ENCODE data around the gene SIRT2. TPM values are rescaled to one million over a fixed set of nuclear protein-coding genes. Genes with fewer than 3 reads are reported as not detected.
"Not testable (repeated sequence)": the region's sequence is repeated elsewhere in the genome, so short reads cannot be mapped to it uniquely, and the experiment has no call there.

SIRT2 gene
- total RNA-seq, 2 experiments from 2014 or later, result 45.2 to 47.1 TPM

- H3K27ac Mint-ChIP-seq, result peak overlapping the region; percentile 75
- no peaks in the 10 kb centered on the region for H3K9me3 Mint-ChIP-seq
- H3K4me1 Mint-ChIP-seq, result peaks cover 35% of the 10 kb centered on the region
- peaks cover 15% of the 10 kb centered on the region for H3K36me3 Mint-ChIP-seq (ENCODE audit: low read depth)
- H3K4me3 Mint-ChIP-seq, result no peak overlapping the region
- H3K27me3 Mint-ChIP-seq, result no peaks in the 10 kb centered on the region
- POLR2A ChIA-PET, result no interaction called here
- CTCF ChIA-PET, result interaction anchor here (0.6 to 6.0 kb wide), 4 partner anchors 11 to 386 kb away, joined by 3 to 28 read pairs (median 3); no protein-coding TSS in a partner anchor
- DNase-seq, result no peak
These were observed 18.4 kb downstream of the SIRT2 start for GRCh38 chr19:38880882-38881609.

GRCh38 chr19:38880076-38880881 is 19.1 kb downstream of the SIRT2 start:
- peak overlapping the region; percentile 85 for H3K27ac Mint-ChIP-seq
- peak overlapping the region; percentile 32 for H3K4me3 Mint-ChIP-seq
- no peak for DNase-seq
- ChIA-PET POLR2A (no interaction called here), CTCF (interaction anchor here (0.6 to 6.0 kb wide), 6 partner anchors 7 to 478 kb away, joined by 3 to 30 read pairs (median 5); partner anchors contain the start of gene FAM98C)
- H3K36me3 Mint-ChIP-seq (ENCODE audit: low read depth), result peaks cover 16% of the 10 kb centered on the region
- no peaks in the 10 kb centered on the region for H3K9me3 Mint-ChIP-seq
- peaks cover 38% of the 10 kb centered on the region for H3K4me1 Mint-ChIP-seq
- H3K27me3 Mint-ChIP-seq, result no peaks in the 10 kb centered on the region

- CTCF ChIA-PET, result interaction anchor here (0.5 to 6.0 kb wide), 9 partner anchors 8 to 477 kb away, joined by 3 to 30 read pairs (median 5); partner anchors contain the start of genes FAM98C, MRPS12 and SARS2
- Mint-ChIP-seq H3K36me3 (ENCODE audit: low read depth) (peaks cover 16% of the 10 kb centered on the region), H3K9me3 (no peaks in the 10 kb centered on the region), H3K4me1 (peaks cover 38% of the 10 kb centered on the region), H3K4me3 (peak overlapping the region; percentile 94), H3K27me3 (no peaks in the 10 kb centered on the region), H3K27ac (peak overlapping the region; percentile 98)
- POLR2A ChIA-PET, result no interaction called here
- no peak for DNase-seq
These were observed 20.0 kb downstream of the SIRT2 start for GRCh38 chr19:38879400-38879751.

GRCh38 chr19:38878575-38879399 is 20.6 kb downstream of the SIRT2 start:
- POLR2A ChIA-PET, result no interaction called here
- Mint-ChIP-seq H3K27ac (peak overlapping the region; percentile 98), H3K9me3 (no peaks in the 10 kb centered on the region), H3K4me1 (peaks cover 38% of the 10 kb centered on the region), H3K27me3 (no peaks in the 10 kb centered on the region), H3K36me3 (ENCODE audit: low read depth) (peaks cover 16% of the 10 kb centered on the region), H3K4me3 (peak overlapping the region; percentile 94)
- DNase-seq, result no peak
- CTCF ChIA-PET, result interaction anchor here (0.5 to 6.0 kb wide), 12 partner anchors 8 to 476 kb away, joined by 3 to 30 read pairs (median 5); partner anchors contain the start of genes FAM98C, MRPS12 and SARS2

GRCh38 chr19:38877781-38878574 is 21.4 kb downstream of the SIRT2 start, which contains the start of gene RINL:
Gene RINL, minus strand, starts transcription at chr19:38878275. Its CDS starts 1,533 bp downstream, at chr19:38876742.
- H3K9me3 Mint-ChIP-seq, result no peaks in the 10 kb centered on the region
- peaks cover 20% of the 10 kb centered on the region for H3K36me3 Mint-ChIP-seq (ENCODE audit: low read depth)
- peak within 1 kb of the TSS; percentile 94 for H3K4me3 Mint-ChIP-seq
- H3K4me1 Mint-ChIP-seq, result peaks cover 41% of the 10 kb centered on the region
- DNase-seq, result peak; percentile 80
- ChIA-PET POLR2A (no interaction called here), CTCF (interaction anchor here (0.5 to 6.0 kb wide), 8 partner anchors 8 to 516 kb away, joined by 3 to 30 read pairs (median 4); partner anchors contain the start of genes MRPS12 and SARS2)
- H3K27me3 Mint-ChIP-seq, result no peaks in the 10 kb centered on the region
- peak within 1 kb of the TSS; percentile 98 for H3K27ac Mint-ChIP-seq

GRCh38 chr19:38875656-38876395 is 23.6 kb downstream of the SIRT2 start:
- Mint-ChIP-seq H3K4me3 (no peak overlapping the region), H3K27ac (peak overlapping the region; percentile 98), H3K4me1 (peaks cover 49% of the 10 kb centered on the region), H3K36me3 (ENCODE audit: low read depth) (peaks cover 17% of the 10 kb centered on the region), H3K9me3 (no peaks in the 10 kb centered on the region), H3K27me3 (no peaks in the 10 kb centered on the region)
- CTCF ChIA-PET, result interaction anchor here (0.5 to 4.5 kb wide), 4 partner anchors 10 to 222 kb away, joined by 3 to 30 read pairs (median 4); no protein-coding TSS in a partner anchor
- POLR2A ChIA-PET, result interaction anchor here (0.7 kb wide), 1 partner anchor 14 kb away, joined by 3 read pairs; no protein-coding TSS in a partner anchor
- no peak for DNase-seq

- not testable (repeated sequence) for H3K9me3 Mint-ChIP-seq, H3K27me3 Mint-ChIP-seq, H3K4me3 Mint-ChIP-seq, DNase-seq
- ChIA-PET CTCF (interaction anchor here (2.4 kb wide), 1 partner anchor 13 kb away, joined by 10 read pairs; no protein-coding TSS in a partner anchor), POLR2A (interaction anchor here (0.5 kb wide), 1 partner anchor 60 kb away, joined by 3 read pairs; no protein-coding TSS in a partner anchor)
- Mint-ChIP-seq H3K4me1 (peaks cover 59% of the 10 kb centered on the region), H3K27ac (peak overlapping the region; percentile 39), H3K36me3 (ENCODE audit: low read depth) (peaks cover 30% of the 10 kb centered on the region)
These were observed 26.0 kb downstream of the SIRT2 start for GRCh38 chr19:38873400-38873799.

- Mint-ChIP-seq H3K4me3 (peak overlapping the region; percentile 84), H3K9me3 (no peaks in the 10 kb centered on the region), H3K27ac (peak overlapping the region; percentile 86), H3K27me3 (no peaks in the 10 kb centered on the region), H3K4me1 (peaks cover 47% of the 10 kb centered on the region), H3K36me3 (ENCODE audit: low read depth) (peaks cover 36% of the 10 kb centered on the region)
- POLR2A ChIA-PET, result no interaction called here
- CTCF ChIA-PET, result interaction anchor here (0.9 to 2.3 kb wide), 8 partner anchors 9 to 468 kb away, joined by 3 to 28 read pairs (median 4); partner anchors contain the start of genes FAM98C and RINL
- no peak for DNase-seq
These were observed 28.8 kb downstream of the SIRT2 start for GRCh38 chr19:38870612-38871011.

GRCh38 chr19:38869836-38870607 is 29.4 kb downstream of the SIRT2 start:
- peaks cover 4% of the 10 kb centered on the region for H3K9me3 Mint-ChIP-seq
- no peaks in the 10 kb centered on the region for H3K27me3 Mint-ChIP-seq
- peak; percentile 91 for DNase-seq
- H3K4me3 Mint-ChIP-seq, result peak overlapping the region; percentile 84
- H3K27ac Mint-ChIP-seq, result peak overlapping the region; percentile 86
- ChIA-PET POLR2A (no interaction called here), CTCF (interaction anchor here (0.6 to 2.3 kb wide), 15 partner anchors 10 to 467 kb away, joined by 3 to 28 read pairs (median 4); partner anchors contain the start of genes FAM98C, HNRNPL and RINL)
- H3K4me1 Mint-ChIP-seq, result peaks cover 51% of the 10 kb centered on the region
- H3K36me3 Mint-ChIP-seq (ENCODE audit: low read depth), result peaks cover 41% of the 10 kb centered on the region

- peak; percentile 43 for DNase-seq
- ChIA-PET CTCF (interaction anchor here (0.6 to 2.3 kb wide), 13 partner anchors 10 to 235 kb away, joined by 3 to 28 read pairs (median 4); partner anchors contain the start of genes HNRNPL and RINL), POLR2A (interaction anchor here (0.7 to 1.0 kb wide), 2 partner anchors 20 to 37 kb away, joined by 4 to 8 read pairs; no protein-coding TSS in a partner anchor)
- H3K36me3 Mint-ChIP-seq (ENCODE audit: low read depth), result peaks cover 48% of the 10 kb centered on the region
- no peaks in the 10 kb centered on the region for H3K27me3 Mint-ChIP-seq
- H3K9me3 Mint-ChIP-seq, result peaks cover 11% of the 10 kb centered on the region
- peak overlapping the region; percentile 84 for H3K4me3 Mint-ChIP-seq
- H3K27ac Mint-ChIP-seq, result peak overlapping the region; percentile 86
- peaks cover 59% of the 10 kb centered on the region for H3K4me1 Mint-ChIP-seq
These were observed 30.1 kb downstream of the SIRT2 start for GRCh38 chr19:38869160-38869835.
